ENCODE data around the gene PTAFR.

The PTAFR gene

GRCh38 chr1:28175955-28176485 lies 470 bp downstream of the PTAFR start:
- no peak for DNase-seq

GRCh38 chr1:28173980-28174297 lies 2.6 kb downstream of the PTAFR start:
- DNase-seq = no peak

GRCh38 chr1:28173151-28173979 lies 3.1 kb downstream of the PTAFR start:
- no peak for DNase-seq

GRCh38 chr1:28172713-28173150 lies 3.8 kb downstream of the PTAFR start:
- DNase-seq = no peak

- DNase-seq = no peak
Observed at GRCh38 chr1:28171246-28171645, 5.2 kb downstream of the PTAFR start.

- DNase-seq = no peak
Observed at GRCh38 chr1:28170001-28170596, 6.4 kb downstream of the PTAFR start.

GRCh38 chr1:28163496-28164161 lies 12.9 kb downstream of the PTAFR start:
- DNase-seq = no peak

GRCh38 chr1:28162151-28162550 lies 14.3 kb downstream of the PTAFR start:
- no peak for DNase-seq

- no peak for DNase-seq
Observed at GRCh38 chr1:28161751-28162150, 14.7 kb downstream of the PTAFR start.

- no peak for DNase-seq
Observed at GRCh38 chr1:28160782-28161266, 15.7 kb downstream of the PTAFR start.

- DNase-seq = no peak
Observed at GRCh38 chr1:28159680-28160079, 16.8 kb downstream of the PTAFR start.

- no peak for DNase-seq
Observed at GRCh38 chr1:28159243-28159642, 17.2 kb downstream of the PTAFR start.

- DNase-seq = no peak
Observed at GRCh38 chr1:28157894-28158293, 18.6 kb downstream of the PTAFR start.

- no peak for DNase-seq
Observed at GRCh38 chr1:28156821-28157220, 19.7 kb downstream of the PTAFR start.

- no peak for DNase-seq
Observed at GRCh38 chr1:28155628-28156027, 20.9 kb downstream of the PTAFR start.

GRCh38 chr1:28154078-28154594 lies 22.4 kb downstream of the PTAFR start:
- DNase-seq = no peak

- no peak for DNase-seq
Observed at GRCh38 chr1:28150125-28150780, 26.2 kb downstream of the PTAFR start.

GRCh38 chr1:28148880-28149195 lies 27.7 kb downstream of the PTAFR start:
- DNase-seq = no peak

GRCh38 chr1:28147264-28148094 lies 29.0 kb downstream of the PTAFR start:
- no peak for DNase-seq

- DNase-seq = no peak
Observed at GRCh38 chr1:28145728-28146127, 30.8 kb downstream of the PTAFR start.

- no peak for DNase-seq
Observed at GRCh38 chr1:28144203-28145135, 32.0 kb downstream of the PTAFR start.
